H7 (cell line): Measurements from ENCODE around the gene NUAK1. TPM values are rescaled to one million over a fixed set of nuclear protein-coding genes. Genes with fewer than 3 reads are reported as not detected.

Experiments used
- DNase-seq: peaks from one replicate; pipeline ENCODE4 v3.0.0; 2012
- H3K27me3 ChIP-seq: 2 replicates; pipeline ENCODE4 v1.6.0; 2011; ENCODE audit warnings: mild to moderate bottlenecking, low read length; ENCODE audit not compliant: control insufficient read depth, insufficient read depth
- H3K36me3 ChIP-seq: replicated peaks from 2 replicates; pipeline ENCODE4 v1.5.1; 2011; ENCODE audit warnings: low read length; ENCODE audit not compliant: control insufficient read depth, insufficient read depth
- H3K4me3 ChIP-seq: 2 replicates; pipeline ENCODE4 v1.5.1; 2011; ENCODE audit warnings: low read depth, mild to moderate bottlenecking, control low read depth, low read length, moderate library complexity; ENCODE audit not compliant: insufficient read depth
- total RNA-seq: library from RNA; depleted of rRNA; stranded (reverse); fragments of >200 nt; shearing (Covaris generic); gene quantifications from 2 replicates; pipeline ENCODE4 v1.2.3, GENCODE V29; 2014

The NUAK1 gene
- total RNA-seq, 1 experiment from 2014 or later, result 23.1 TPM

GRCh38 chr12:106067606-106068205, 71.0 kb downstream of the NUAK1 start:
- peaks cover 11% of the 10 kb centered on the region for H3K36me3 ChIP-seq
- H3K4me3 ChIP-seq, result no peak overlapping the region
- DNase-seq, result no peak
- no peaks in the 10 kb centered on the region for H3K27me3 ChIP-seq

GRCh38 chr12:106066726-106067325, 71.9 kb downstream of the NUAK1 start:
- Histone ChIP-seq H3K36me3 (peaks cover 11% of the 10 kb centered on the region), H3K4me3 (no peak overlapping the region), H3K27me3 (no peaks in the 10 kb centered on the region)
- DNase-seq, result no peak

- Histone ChIP-seq H3K4me3 (no peak overlapping the region), H3K27me3 (no peaks in the 10 kb centered on the region), H3K36me3 (peaks cover 11% of the 10 kb centered on the region)
- DNase-seq, result no peak
Measured at GRCh38 chr12:106066051-106066705, 72.6 kb downstream of the NUAK1 start.

GRCh38 chr12:106065506-106065905, 73.2 kb downstream of the NUAK1 start:
- no peak for DNase-seq
- peaks cover 10% of the 10 kb centered on the region for H3K36me3 ChIP-seq
- no peaks in the 10 kb centered on the region for H3K27me3 ChIP-seq
- no peak overlapping the region for H3K4me3 ChIP-seq

GRCh38 chr12:106064721-106065021, 74.1 kb downstream of the NUAK1 start:
- no peaks in the 10 kb centered on the region for H3K27me3 ChIP-seq
- H3K36me3 ChIP-seq, result peaks cover 7% of the 10 kb centered on the region
- DNase-seq, result no peak
- H3K4me3 ChIP-seq, result no peak overlapping the region

- no peak for DNase-seq
- Histone ChIP-seq H3K27me3 (no peaks in the 10 kb centered on the region), H3K4me3 (no peak overlapping the region), H3K36me3 (peaks cover 7% of the 10 kb centered on the region)
Measured at GRCh38 chr12:106063826-106064720, 74.7 kb downstream of the NUAK1 start.

GRCh38 chr12:106062693-106063092, 76.1 kb downstream of the NUAK1 start:
- Histone ChIP-seq H3K27me3 (no peaks in the 10 kb centered on the region), H3K36me3 (peaks cover 5% of the 10 kb centered on the region), H3K4me3 (no peak overlapping the region)
- DNase-seq, result no peak

- no peak for DNase-seq
Measured at GRCh38 chr12:106058256-106059182, 80.2 kb downstream of the NUAK1 start.

GRCh38 chr12:106054049-106054448, 84.7 kb downstream of the NUAK1 start:
- Histone ChIP-seq H3K27me3 (no peaks in the 10 kb centered on the region), H3K36me3 (no peaks in the 10 kb centered on the region), H3K4me3 (no peak overlapping the region)
- no peak for DNase-seq

More at GRCh38 chr12:106058256-106059182, 80.2 kb downstream of the NUAK1 start:
- Histone ChIP-seq H3K4me3 (no peak overlapping the region), H3K27me3 (no peaks in the 10 kb centered on the region), H3K36me3 (no peaks in the 10 kb centered on the region)

GRCh38 chr12:106051853-106052531, 86.8 kb downstream of the NUAK1 start:
- Histone ChIP-seq H3K36me3 (no peaks in the 10 kb centered on the region), H3K4me3 (no peak overlapping the region), H3K27me3 (no peaks in the 10 kb centered on the region)
- no peak for DNase-seq

- H3K36me3 ChIP-seq, result no peaks in the 10 kb centered on the region
- DNase-seq, result no peak
- H3K4me3 ChIP-seq, result no peak overlapping the region
- no peaks in the 10 kb centered on the region for H3K27me3 ChIP-seq
Measured at GRCh38 chr12:106049546-106049945, 89.2 kb downstream of the NUAK1 start.

- no peaks in the 10 kb centered on the region for H3K36me3 ChIP-seq
- H3K4me3 ChIP-seq, result no peak overlapping the region
- DNase-seq, result no peak
- H3K27me3 ChIP-seq, result no peaks in the 10 kb centered on the region
Measured at GRCh38 chr12:106049105-106049504, 89.6 kb downstream of the NUAK1 start.

GRCh38 chr12:106048676-106049075, 90.1 kb downstream of the NUAK1 start:
- H3K36me3 ChIP-seq, result no peaks in the 10 kb centered on the region
- no peak for DNase-seq
- no peak overlapping the region for H3K4me3 ChIP-seq
- H3K27me3 ChIP-seq, result no peaks in the 10 kb centered on the region
